CMK (cell line): ENCODE results near the gene MIS18A.
"Not testable (repeated sequence)": the region's sequence is repeated elsewhere in the genome, so short reads cannot be mapped to it uniquely, and the experiment has no call there.

Source experiments
- DNase-seq: peaks from one replicate; pipeline ENCODE4 v3.0.0-alpha.2; 2010; ENCODE audit warnings: low read depth

MIS18A gene

GRCh38 chr21:32278518-32279376 lies at the start of gene MIS18A:
Gene MIS18A, minus strand, starts transcription at chr21:32279049. Its CDS starts 35 bp downstream, at chr21:32279014.
- DNase-seq = peak; percentile 95

GRCh38 chr21:32328595-32328994 lies 49.7 kb upstream of the MIS18A start:
- no peak for DNase-seq

- no peak for DNase-seq
These were observed 46.9 kb upstream of the MIS18A start for GRCh38 chr21:32325706-32326105.

GRCh38 chr21:32322676-32323075 lies 43.8 kb upstream of the MIS18A start:
- DNase-seq = no peak

GRCh38 chr21:32322103-32322502 lies 43.3 kb upstream of the MIS18A start:
- no peak for DNase-seq

GRCh38 chr21:32321480-32321879 lies 42.6 kb upstream of the MIS18A start:
- DNase-seq = no peak

- DNase-seq = no peak
These were observed 41.9 kb upstream of the MIS18A start for GRCh38 chr21:32320726-32321125.

GRCh38 chr21:32320059-32320458 lies 41.2 kb upstream of the MIS18A start:
- no peak for DNase-seq

GRCh38 chr21:32319012-32319411 lies 40.2 kb upstream of the MIS18A start:
- no peak for DNase-seq

- no peak for DNase-seq
These were observed 38.9 kb upstream of the MIS18A start for GRCh38 chr21:32317726-32318125.

GRCh38 chr21:32316361-32317215 lies 37.7 kb upstream of the MIS18A start:
- no peak for DNase-seq

- DNase-seq = no peak
These were observed 36.8 kb upstream of the MIS18A start for GRCh38 chr21:32315511-32316281.

- no peak for DNase-seq
These were observed 36.0 kb upstream of the MIS18A start for GRCh38 chr21:32314806-32315205.

- no peak for DNase-seq
These were observed 34.1 kb upstream of the MIS18A start for GRCh38 chr21:32312976-32313375.

GRCh38 chr21:32312326-32312725 lies 33.5 kb upstream of the MIS18A start:
- DNase-seq = no peak

GRCh38 chr21:32311621-32312020 lies 32.8 kb upstream of the MIS18A start:
- no peak for DNase-seq

- not testable (repeated sequence) for DNase-seq
These were observed 32.1 kb upstream of the MIS18A start for GRCh38 chr21:32310976-32311375.

- no peak for DNase-seq
These were observed 31.1 kb upstream of the MIS18A start for GRCh38 chr21:32309906-32310460.

- DNase-seq = no peak
These were observed 29.8 kb upstream of the MIS18A start for GRCh38 chr21:32308696-32309095.

- no peak for DNase-seq
These were observed 28.9 kb upstream of the MIS18A start for GRCh38 chr21:32307706-32308105.

- no peak for DNase-seq
These were observed 27.4 kb upstream of the MIS18A start for GRCh38 chr21:32306021-32306780.
